HG02642 (cell line): ENCODE results near the gene LGALS9.

Experiments
- ATAC-seq: cut with Tn5 transposase; IDR thresholded peaks from one replicate; pipeline ENCODE4 v1.9.1; 2021; ENCODE audit warnings: mild to moderate bottlenecking; ENCODE audit not compliant: unreplicated experiment, poor library complexity

Gene LGALS9

GRCh38 chr17:27630607-27631410 is at the start of gene LGALS9:
Gene LGALS9 (plus strand): TSS chr17:27631188. CDS start chr17:27631266, 78 bp downstream.
- peak; percentile 59 for ATAC-seq

- ATAC-seq, result no peak
Observed at GRCh38 chr17:27582696-27583095, 48.3 kb upstream of the LGALS9 start.

- no peak for ATAC-seq
Observed at GRCh38 chr17:27585153-27585681, 45.8 kb upstream of the LGALS9 start.

GRCh38 chr17:27585792-27586191 is 45.2 kb upstream of the LGALS9 start:
- ATAC-seq, result no peak

- no peak for ATAC-seq
Observed at GRCh38 chr17:27586203-27586721, 44.7 kb upstream of the LGALS9 start.

GRCh38 chr17:27588354-27588753 is 42.6 kb upstream of the LGALS9 start:
- no peak for ATAC-seq

- no peak for ATAC-seq
Observed at GRCh38 chr17:27590864-27591263, 40.1 kb upstream of the LGALS9 start.

GRCh38 chr17:27591986-27592385 is 39.0 kb upstream of the LGALS9 start:
- ATAC-seq, result no peak

- no peak for ATAC-seq
Observed at GRCh38 chr17:27593232-27593856, 37.6 kb upstream of the LGALS9 start.

- no peak for ATAC-seq
Observed at GRCh38 chr17:27593857-27594255, 37.1 kb upstream of the LGALS9 start.

- ATAC-seq, result no peak
Observed at GRCh38 chr17:27595208-27595607, 35.8 kb upstream of the LGALS9 start.

- ATAC-seq, result no peak
Observed at GRCh38 chr17:27596096-27596495, 34.9 kb upstream of the LGALS9 start.

GRCh38 chr17:27596566-27597187 is 34.3 kb upstream of the LGALS9 start:
- no peak for ATAC-seq

- no peak for ATAC-seq
Observed at GRCh38 chr17:27597188-27597580, 33.8 kb upstream of the LGALS9 start.

- ATAC-seq, result no peak
Observed at GRCh38 chr17:27597783-27598320, 33.1 kb upstream of the LGALS9 start.

- no peak for ATAC-seq
Observed at GRCh38 chr17:27598337-27599050, 32.5 kb upstream of the LGALS9 start.

GRCh38 chr17:27600471-27600870 is 30.5 kb upstream of the LGALS9 start:
- no peak for ATAC-seq

- ATAC-seq, result no peak
Observed at GRCh38 chr17:27601069-27601974, 29.7 kb upstream of the LGALS9 start.

GRCh38 chr17:27601975-27602302 is 29.0 kb upstream of the LGALS9 start:
- ATAC-seq, result no peak
